Neural cell (in vitro differentiated cells): ENCODE measurements around the gene C1orf21. TPM values are rescaled to one million over a fixed set of nuclear protein-coding genes. Genes with fewer than 3 reads are reported as not detected.

Experiments
- H2AFZ ChIP-seq: fragments of 200-600, 300-800 bp; sonication (generic), shearing (Covaris generic); 2 replicates; pipeline ENCODE4 v1.6.0; 2014; ENCODE audit warnings: low read depth, mild to moderate bottlenecking, antibody characterized with exemption, low read length, moderate library complexity
- H3F3A ChIP-seq: fragments of 200-600 bp; shearing (Covaris generic); 2 replicates; pipeline ENCODE4 v1.6.1; 2016; ENCODE audit warnings: mild to moderate bottlenecking, moderate library complexity, mixed read lengths, antibody characterized with exemption, low read length; ENCODE audit not compliant: insufficient read depth, poor library complexity, severe bottlenecking
- H3K27ac ChIP-seq: fragments of 200-600, 300-800 bp; sonication (generic), shearing (Covaris generic); 2 replicates; pipeline ENCODE4 v1.5.1; 2014; ENCODE audit warnings: mild to moderate bottlenecking, low read length, moderate library complexity
- H3K27me3 ChIP-seq: fragments of 300-800, 200-600 bp; sonication (generic), shearing (Covaris generic); 2 replicates; pipeline ENCODE4 v1.6.0; 2014; ENCODE audit warnings: mild to moderate bottlenecking, low read depth, low read length, moderate library complexity; ENCODE audit not compliant: insufficient read depth
- H3K36me3 ChIP-seq: fragments of 300-800, 200-600 bp; sonication (generic), shearing (Covaris generic); 2 replicates; pipeline ENCODE4 v1.5.1; 2014; ENCODE audit warnings: mild to moderate bottlenecking, antibody characterized with exemption, low read length, moderate library complexity; ENCODE audit not compliant: insufficient read depth
- H3K4me2 ChIP-seq: fragments of 300-800, 200-600 bp; sonication (generic), shearing (Covaris generic); 2 replicates; pipeline ENCODE4 v1.6.0; 2014; ENCODE audit warnings: mild to moderate bottlenecking, low read length
- H3K4me3 ChIP-seq: fragments of 300-800, 200-600 bp; sonication (generic), shearing (Covaris generic); 2 replicates; pipeline ENCODE4 v1.5.1; 2014; ENCODE audit warnings: mild to moderate bottlenecking, low read length, moderate library complexity
- H3K79me2 ChIP-seq: fragments of 200-600 bp; shearing (Covaris generic); replicated peaks from 2 replicates; pipeline ENCODE4 v1.6.0; 2014; ENCODE audit warnings: mild to moderate bottlenecking, low read length, moderate library complexity; ENCODE audit not compliant: insufficient read depth
- H3K9ac ChIP-seq: fragments of 300-800, 200-600 bp; sonication (generic), shearing (Covaris generic); 2 replicates; pipeline ENCODE4 v1.6.1; 2016; ENCODE audit warnings: mild to moderate bottlenecking, low read length, mixed read lengths
- H3K9me2 ChIP-seq: fragments of 200-600 bp; shearing (Covaris generic); 2 replicates; pipeline ENCODE4 v1.6.1; 2016; ENCODE audit warnings: mild to moderate bottlenecking, low read length, mixed read lengths; ENCODE audit not compliant: insufficient read depth
- H3K9me3 ChIP-seq: fragments of 200-600, 300-800 bp; sonication (generic), shearing (Covaris generic); 2 replicates; pipeline ENCODE4 v1.6.1; 2016; ENCODE audit warnings: mild to moderate bottlenecking, mixed run types, low read length, moderate library complexity, mixed read lengths
- H4K20me1 ChIP-seq: fragments of 200-600 bp; shearing (Covaris generic); 2 replicates; pipeline ENCODE4 v1.6.1; 2016; ENCODE audit warnings: mild to moderate bottlenecking, mixed run types; ENCODE audit not compliant: insufficient read depth
- EP300 ChIP-seq: fragments of 450-650 bp; conservative IDR thresholded peaks from 2 replicates; pipeline ENCODE4 v1.6.1; 2014; ENCODE audit warnings: antibody characterized with exemption, mild to moderate bottlenecking, moderate library complexity; ENCODE audit not compliant: poor library complexity, severe bottlenecking
- EZH2 ChIP-seq: fragments of 200-600, 300-800 bp; shearing (Covaris generic), sonication (generic); IDR thresholded peaks from 2 replicates; pipeline ENCODE4 v1.6.1; 2014; ENCODE audit warnings: antibody characterized with exemption, low read length, borderline replicate concordance, mild to moderate bottlenecking; ENCODE audit not compliant: insufficient read depth, poor library complexity, severe bottlenecking
- MXI1 ChIP-seq: fragments of 450-650 bp; conservative IDR thresholded peaks from 2 replicates; pipeline ENCODE4 v1.6.1; 2014; ENCODE audit warnings: antibody characterized with exemption, mild to moderate bottlenecking; ENCODE audit not compliant: poor library complexity, severe bottlenecking
- POLR2AphosphoS5 ChIP-seq: IDR thresholded peaks from 2 replicates; pipeline ENCODE4 v1.6.1; 2012
- RAD21 ChIP-seq: fragments of 450-650 bp; conservative IDR thresholded peaks from 2 replicates; pipeline ENCODE4 v1.6.1; 2014; ENCODE audit warnings: antibody characterized with exemption, mild to moderate bottlenecking, moderate library complexity
- SMC3 ChIP-seq: fragments of 450-650 bp; conservative IDR thresholded peaks from 2 replicates; pipeline ENCODE4 v1.6.1; 2014; ENCODE audit warnings: antibody characterized with exemption, mild to moderate bottlenecking, moderate library complexity; ENCODE audit not compliant: poor library complexity
- TAF1 ChIP-seq: IDR thresholded peaks from 2 replicates; pipeline ENCODE4 v1.6.1; 2012; ENCODE audit warnings: low read depth
- polyA plus RNA-seq: library from polyadenylated mRNA; depleted of rRNA; stranded (reverse); fragments of >200 nt; gene quantifications from 2 replicates; pipeline ENCODE4 v1.2.3, GENCODE V29; 2014
- TF ChIP-seq, protein P1 (sequence below): IDR thresholded peaks from 2 replicates; pipeline ENCODE4 v1.6.1; 2012; ENCODE audit warnings: borderline replicate concordance
- TF ChIP-seq, protein P2 (sequence below): fragments of 450-650 bp; IDR thresholded peaks from 2 replicates; pipeline ENCODE4 v1.5.1; 2014; ENCODE audit warnings: antibody characterized with exemption, mild to moderate bottlenecking, moderate library complexity; ENCODE audit not compliant: poor library complexity, severe bottlenecking

Gene C1orf21
- polyA plus RNA-seq, 1 donor from 2014 or later: 21.1 TPM

- Histone ChIP-seq H3K4me2 (no peak overlapping the region), H3F3A (no peaks in the 10 kb centered on the region), H3K9me3 (no peaks in the 10 kb centered on the region), H3K27me3 (no peaks in the 10 kb centered on the region), H3K4me3 (no peak overlapping the region), H3K36me3 (no peaks in the 10 kb centered on the region), H3K9me2 (no peaks in the 10 kb centered on the region), H3K9ac (no peak overlapping the region), H4K20me1 (no peaks in the 10 kb centered on the region), H2AFZ (no peak overlapping the region), H3K79me2 (no peaks in the 10 kb centered on the region), H3K27ac (no peak overlapping the region)
- no peak for TF ChIP-seq EZH2
- TF ChIP-seq SMC3: no peak
- TF ChIP-seq RAD21: no peak
- TF ChIP-seq POLR2AphosphoS5: no peak
- no peak for TF ChIP-seq MXI1
- TF ChIP-seq, protein P1, sequence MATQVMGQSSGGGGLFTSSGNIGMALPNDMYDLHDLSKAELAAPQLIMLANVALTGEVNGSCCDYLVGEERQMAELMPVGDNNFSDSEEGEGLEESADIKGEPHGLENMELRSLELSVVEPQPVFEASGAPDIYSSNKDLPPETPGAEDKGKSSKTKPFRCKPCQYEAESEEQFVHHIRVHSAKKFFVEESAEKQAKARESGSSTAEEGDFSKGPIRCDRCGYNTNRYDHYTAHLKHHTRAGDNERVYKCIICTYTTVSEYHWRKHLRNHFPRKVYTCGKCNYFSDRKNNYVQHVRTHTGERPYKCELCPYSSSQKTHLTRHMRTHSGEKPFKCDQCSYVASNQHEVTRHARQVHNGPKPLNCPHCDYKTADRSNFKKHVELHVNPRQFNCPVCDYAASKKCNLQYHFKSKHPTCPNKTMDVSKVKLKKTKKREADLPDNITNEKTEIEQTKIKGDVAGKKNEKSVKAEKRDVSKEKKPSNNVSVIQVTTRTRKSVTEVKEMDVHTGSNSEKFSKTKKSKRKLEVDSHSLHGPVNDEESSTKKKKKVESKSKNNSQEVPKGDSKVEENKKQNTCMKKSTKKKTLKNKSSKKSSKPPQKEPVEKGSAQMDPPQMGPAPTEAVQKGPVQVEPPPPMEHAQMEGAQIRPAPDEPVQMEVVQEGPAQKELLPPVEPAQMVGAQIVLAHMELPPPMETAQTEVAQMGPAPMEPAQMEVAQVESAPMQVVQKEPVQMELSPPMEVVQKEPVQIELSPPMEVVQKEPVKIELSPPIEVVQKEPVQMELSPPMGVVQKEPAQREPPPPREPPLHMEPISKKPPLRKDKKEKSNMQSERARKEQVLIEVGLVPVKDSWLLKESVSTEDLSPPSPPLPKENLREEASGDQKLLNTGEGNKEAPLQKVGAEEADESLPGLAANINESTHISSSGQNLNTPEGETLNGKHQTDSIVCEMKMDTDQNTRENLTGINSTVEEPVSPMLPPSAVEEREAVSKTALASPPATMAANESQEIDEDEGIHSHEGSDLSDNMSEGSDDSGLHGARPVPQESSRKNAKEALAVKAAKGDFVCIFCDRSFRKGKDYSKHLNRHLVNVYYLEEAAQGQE: no peak
- no peak for TF ChIP-seq EP300
- TF ChIP-seq TAF1: no peak
- TF ChIP-seq, protein P2, sequence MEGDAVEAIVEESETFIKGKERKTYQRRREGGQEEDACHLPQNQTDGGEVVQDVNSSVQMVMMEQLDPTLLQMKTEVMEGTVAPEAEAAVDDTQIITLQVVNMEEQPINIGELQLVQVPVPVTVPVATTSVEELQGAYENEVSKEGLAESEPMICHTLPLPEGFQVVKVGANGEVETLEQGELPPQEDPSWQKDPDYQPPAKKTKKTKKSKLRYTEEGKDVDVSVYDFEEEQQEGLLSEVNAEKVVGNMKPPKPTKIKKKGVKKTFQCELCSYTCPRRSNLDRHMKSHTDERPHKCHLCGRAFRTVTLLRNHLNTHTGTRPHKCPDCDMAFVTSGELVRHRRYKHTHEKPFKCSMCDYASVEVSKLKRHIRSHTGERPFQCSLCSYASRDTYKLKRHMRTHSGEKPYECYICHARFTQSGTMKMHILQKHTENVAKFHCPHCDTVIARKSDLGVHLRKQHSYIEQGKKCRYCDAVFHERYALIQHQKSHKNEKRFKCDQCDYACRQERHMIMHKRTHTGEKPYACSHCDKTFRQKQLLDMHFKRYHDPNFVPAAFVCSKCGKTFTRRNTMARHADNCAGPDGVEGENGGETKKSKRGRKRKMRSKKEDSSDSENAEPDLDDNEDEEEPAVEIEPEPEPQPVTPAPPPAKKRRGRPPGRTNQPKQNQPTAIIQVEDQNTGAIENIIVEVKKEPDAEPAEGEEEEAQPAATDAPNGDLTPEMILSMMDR: no peak
These were observed 35.8 kb downstream of the C1orf21 start for GRCh38 chr1:184422490-184423233.

DNA sequence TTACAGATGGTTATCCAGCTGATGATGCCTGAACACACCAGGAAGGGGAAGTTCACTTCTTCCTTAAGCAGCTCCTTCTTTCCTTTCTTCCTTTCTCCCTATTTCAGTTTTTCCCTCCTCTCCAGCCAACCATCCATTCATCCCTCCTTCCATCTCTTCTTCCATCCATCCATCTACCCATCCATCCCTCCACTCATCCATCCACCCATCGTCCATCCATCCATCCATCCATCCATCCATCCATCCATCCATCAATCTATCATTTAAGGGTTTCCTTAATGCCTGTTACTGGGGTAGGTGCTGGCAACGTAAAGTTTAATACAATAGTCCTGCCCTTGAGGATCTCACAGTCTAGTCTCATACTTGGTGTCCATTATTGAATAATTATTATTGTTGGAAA, 36.8 kb downstream of the C1orf21 start:
- Histone ChIP-seq H3K4me2 (no peak overlapping the region), H3K36me3 (no peaks in the 10 kb centered on the region), H3K4me3 (no peak overlapping the region), H3K9me3 (no peaks in the 10 kb centered on the region), H3K27ac (no peak overlapping the region), H3K9me2 (no peaks in the 10 kb centered on the region), H3F3A (no peaks in the 10 kb centered on the region), H3K79me2 (no peaks in the 10 kb centered on the region), H2AFZ (no peak overlapping the region), H3K9ac (no peak overlapping the region), H3K27me3 (no peaks in the 10 kb centered on the region), H4K20me1 (no peaks in the 10 kb centered on the region)
- TF ChIP-seq EP300 (no peak), EZH2 (no peak), RAD21 (no peak)
- TF ChIP-seq, protein P1: no peak
